ES-I3 (cell line): ENCODE results near the gene C1orf53.
"Not testable (repeated sequence)": the region's sequence is repeated elsewhere in the genome, so short reads cannot be mapped to it uniquely, and the experiment has no call there.

Experiments used
- H3K36me3 ChIP-seq: 2 replicates; pipeline ENCODE4 v1.6.1; 2013; ENCODE audit warnings: mild to moderate bottlenecking, low read length, control low read depth, moderate library complexity; ENCODE audit not compliant: insufficient read depth
- H3K4me1 ChIP-seq: 2 replicates; pipeline ENCODE4 v1.6.1; 2013; ENCODE audit warnings: mild to moderate bottlenecking, control low read depth, low read length; ENCODE audit not compliant: insufficient read depth
- H3K9ac ChIP-seq: 2 replicates; pipeline ENCODE4 v1.6.1; 2013; ENCODE audit warnings: low read depth, mild to moderate bottlenecking, low read length, moderate library complexity
- H3K9me3 ChIP-seq: 2 replicates; pipeline ENCODE4 v1.6.1; 2013; ENCODE audit warnings: mild to moderate bottlenecking, low read length, moderate library complexity; ENCODE audit not compliant: control insufficient read depth, insufficient read depth

The C1orf53 gene

GRCh38 chr1:197948926-197949899 lies 46.8 kb downstream of the C1orf53 start:
- no peaks in the 10 kb centered on the region for H3K36me3 ChIP-seq
- H3K9me3 ChIP-seq = no peaks in the 10 kb centered on the region
- H3K4me1 ChIP-seq = no peaks in the 10 kb centered on the region
- H3K9ac ChIP-seq = no peak overlapping the region

DNA sequence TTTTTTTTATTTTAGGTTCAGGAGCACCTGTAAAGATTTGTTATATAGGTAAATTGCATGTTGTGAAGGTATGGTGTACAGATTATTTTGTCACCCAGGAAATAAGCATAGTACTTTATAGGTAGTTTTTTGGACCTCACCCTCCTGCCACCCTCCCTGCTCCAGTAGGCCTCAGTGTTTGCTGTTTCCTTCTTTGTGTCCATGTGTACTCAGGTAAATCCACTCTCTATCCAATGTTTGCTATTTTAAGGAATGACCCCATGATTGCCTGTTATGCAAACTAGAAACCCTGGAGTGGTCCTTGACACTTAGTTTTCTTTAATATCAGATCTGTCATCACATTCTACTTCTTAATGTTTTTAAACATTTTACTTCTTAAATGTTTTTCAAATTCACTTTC lies 48.7 kb downstream of the C1orf53 start:
- H3K9me3 ChIP-seq = no peaks in the 10 kb centered on the region

DNA sequence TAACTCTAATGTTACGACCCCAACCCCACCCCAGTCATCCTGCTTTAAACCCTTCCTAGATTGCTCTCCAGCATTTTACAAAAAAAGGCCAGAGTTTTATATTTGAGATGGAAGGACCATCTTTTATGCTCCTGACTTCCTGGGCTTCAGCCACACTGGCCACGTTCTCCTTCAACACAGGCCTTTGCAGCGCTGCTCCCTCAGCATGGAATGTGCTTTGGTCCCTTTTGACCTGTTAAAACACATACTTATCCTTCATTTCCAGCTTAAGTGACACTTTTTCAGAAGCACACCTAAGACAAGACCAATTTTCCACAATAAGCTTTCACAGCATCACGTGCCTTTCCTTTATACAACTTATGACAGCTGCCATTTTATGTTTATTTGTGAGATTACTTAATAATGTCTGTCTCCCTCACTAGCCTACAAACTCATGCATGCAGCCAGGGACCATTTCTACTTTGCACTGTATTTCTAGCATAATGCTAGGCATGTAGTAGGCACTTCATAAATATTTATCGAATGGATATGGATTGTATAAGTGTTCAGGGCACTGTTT lies 49.3 kb downstream of the C1orf53 start:
- H3K9ac ChIP-seq = no peak overlapping the region
- H3K4me1 ChIP-seq = no peaks in the 10 kb centered on the region

More for the DNA sequence above, 48.7 kb downstream of the C1orf53 start:
- Histone ChIP-seq H3K9ac (no peak overlapping the region), H3K4me1 (no peaks in the 10 kb centered on the region), H3K36me3 (no peaks in the 10 kb centered on the region)

GRCh38 chr1:197953472-197953871 lies 51.0 kb downstream of the C1orf53 start:
- H3K9ac ChIP-seq, H3K4me1 ChIP-seq, H3K9me3 ChIP-seq, H3K36me3 ChIP-seq: not testable (repeated sequence)

More for the DNA sequence above, 49.3 kb downstream of the C1orf53 start:
- Histone ChIP-seq H3K9me3 (no peaks in the 10 kb centered on the region), H3K36me3 (no peaks in the 10 kb centered on the region)

GRCh38 chr1:197954718-197955418 lies 52.4 kb downstream of the C1orf53 start:
- H3K36me3 ChIP-seq = no peaks in the 10 kb centered on the region
- H3K4me1 ChIP-seq = no peaks in the 10 kb centered on the region
- H3K9me3 ChIP-seq = no peaks in the 10 kb centered on the region
- H3K9ac ChIP-seq = no peak overlapping the region

- Histone ChIP-seq H3K9ac (no peak overlapping the region), H3K36me3 (no peaks in the 10 kb centered on the region), H3K9me3 (no peaks in the 10 kb centered on the region), H3K4me1 (no peaks in the 10 kb centered on the region)
These were observed 53.3 kb downstream of the C1orf53 start for GRCh38 chr1:197955486-197956394.
